Lower leg skin (tissue), 3 donors: Measurements from ENCODE around the gene PRKX.

Experiments
- CTCF ChIP-seq, 3 donors: fragments of 450-650 bp; IDR thresholded peaks; one replicate each; pipeline ENCODE4 v1.5.1; 2016; ENCODE audit warnings: antibody characterized with exemption in 3 of 3, mild to moderate bottlenecking in 3 of 3, moderate library complexity in 2 of 3
- POLR2A ChIP-seq, 2 donors: fragments of 450-650 bp; IDR thresholded peaks; one replicate each; pipeline ENCODE4 v1.6.1; 2016 to 2017; ENCODE audit warnings: antibody characterized with exemption in 2 of 2, mild to moderate bottlenecking in 1 of 2, moderate library complexity in 1 of 2

- no peak for TF ChIP-seq CTCF (IDR thresholded peaks at IDR 0.05)
- no peak for TF ChIP-seq POLR2A (IDR thresholded peaks at IDR 0.05)
Observed at GRCh38 chrX:3699821-3700381, 13.5 kb downstream of the PRKX start.
